Measurements from ENCODE around the gene OR7D2. TPM values are rescaled to one million over a fixed set of nuclear protein-coding genes. Genes with fewer than 3 reads are reported as not detected.
"Not testable (repeated sequence)": the region's sequence is repeated elsewhere in the genome, so short reads cannot be mapped to it uniquely, and the experiment has no call there.

Gene OR7D2
- total RNA-seq, 2 experiments from 2014 or later: 0.08 TPM

GRCh38 chr19:9161427-9161826 is 17.4 kb upstream of the OR7D2 start:
- Mint-ChIP-seq H3K9me3 (peaks cover 33% of the 10 kb centered on the region), H3K36me3 (ENCODE audit: low read depth) (peaks cover 94% of the 10 kb centered on the region)
- DNase-seq: no peak

DNA sequence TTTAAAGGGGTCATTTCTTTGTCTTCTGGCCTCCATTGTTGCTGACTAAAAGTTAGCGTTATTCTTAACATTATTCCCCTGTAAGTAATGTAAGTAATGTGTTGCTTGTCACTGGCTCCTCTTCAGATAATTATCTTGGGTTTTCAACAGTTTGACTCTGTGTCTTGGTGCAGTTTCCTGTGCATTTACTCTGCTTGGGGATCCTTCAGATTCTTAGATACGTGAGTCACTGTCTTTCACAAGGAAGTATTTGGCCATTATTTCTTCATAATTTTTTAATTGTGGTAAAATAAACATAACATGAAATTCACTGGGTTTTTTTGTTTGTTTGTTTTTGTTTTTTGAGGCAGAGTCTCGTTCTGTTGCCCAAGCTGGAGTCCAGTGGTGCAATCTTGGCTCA is 13.5 kb upstream of the OR7D2 start:
- Mint-ChIP-seq H3K36me3 (ENCODE audit: low read depth) (peaks cover 72% of the 10 kb centered on the region), H3K4me1 (no peaks in the 10 kb centered on the region), H3K4me3 (no peak overlapping the region), H3K27ac (no peak overlapping the region), H3K9me3 (peaks cover 32% of the 10 kb centered on the region), H3K27me3 (no peaks in the 10 kb centered on the region)
- ChIA-PET POLR2A (no interaction called here), CTCF (no interaction called here)
- no peak for DNase-seq

More at GRCh38 chr19:9161427-9161826, 17.4 kb upstream of the OR7D2 start:
- CTCF ChIA-PET: no interaction called here
- no peak overlapping the region for H3K4me3 Mint-ChIP-seq
- POLR2A ChIA-PET: no interaction called here
- no peaks in the 10 kb centered on the region for H3K27me3 Mint-ChIP-seq
- no peak overlapping the region for H3K27ac Mint-ChIP-seq
- H3K4me1 Mint-ChIP-seq: no peaks in the 10 kb centered on the region

DNA sequence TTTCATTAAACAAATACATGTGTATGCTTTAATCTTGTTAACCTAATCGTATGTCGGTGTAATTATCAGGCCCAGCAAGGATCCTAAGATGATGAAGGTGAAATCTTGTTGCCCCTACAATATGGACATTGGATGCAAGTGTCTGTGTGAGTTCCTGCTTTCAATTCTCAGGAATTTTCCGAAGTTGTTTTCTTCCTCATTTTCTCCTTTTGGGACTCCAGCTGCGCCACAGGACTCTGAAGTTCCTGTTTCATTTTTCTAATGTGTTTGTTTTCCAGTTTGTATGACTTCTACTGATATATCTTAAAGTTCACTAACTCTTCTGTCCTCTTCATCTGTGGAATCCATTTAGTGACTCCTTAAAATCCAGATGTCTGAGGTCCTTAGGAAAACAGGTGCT is 11.9 kb upstream of the OR7D2 start:
- no peak overlapping the region for H3K4me3 Mint-ChIP-seq
- H3K9me3 Mint-ChIP-seq: peaks cover 20% of the 10 kb centered on the region
- DNase-seq: no peak
- no peaks in the 10 kb centered on the region for H3K27me3 Mint-ChIP-seq
- H3K27ac Mint-ChIP-seq: no peak overlapping the region
- H3K36me3 Mint-ChIP-seq (ENCODE audit: low read depth): peaks cover 56% of the 10 kb centered on the region
- ChIA-PET POLR2A (no interaction called here), CTCF (no interaction called here)
- no peaks in the 10 kb centered on the region for H3K4me1 Mint-ChIP-seq

DNA sequence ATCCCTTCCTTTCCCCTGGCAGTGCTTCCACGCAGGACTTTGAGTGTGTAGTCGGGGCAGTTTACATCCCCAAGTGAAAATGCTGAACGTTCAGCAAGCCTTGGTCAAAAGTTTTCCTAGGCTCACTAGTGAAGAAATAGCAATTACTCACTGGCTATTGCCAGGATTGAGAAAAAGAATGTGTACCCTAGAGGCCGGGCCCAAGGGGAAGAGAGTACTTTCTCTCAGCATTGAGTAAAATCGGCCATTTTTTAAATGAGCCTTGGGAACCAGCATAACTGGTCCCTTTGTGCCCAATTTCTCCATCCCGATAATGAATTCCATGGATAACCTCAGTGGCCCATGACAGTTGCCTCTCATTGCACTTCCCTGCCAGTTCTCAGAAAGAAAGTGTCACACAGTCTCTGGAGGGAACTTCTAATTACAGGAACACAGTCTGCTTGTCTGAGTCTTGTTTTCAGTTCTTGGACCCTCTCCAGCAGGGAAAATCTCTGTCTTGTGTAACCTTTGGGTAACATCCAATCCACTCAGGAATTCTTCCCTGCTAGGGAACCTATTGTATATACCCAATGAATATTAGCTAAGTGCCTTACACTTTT is 7.3 kb upstream of the OR7D2 start:
- H3K4me3 Mint-ChIP-seq: no peak overlapping the region
- H3K9me3 Mint-ChIP-seq: peaks cover 12% of the 10 kb centered on the region
- DNase-seq: no peak
- ChIA-PET CTCF (no interaction called here), POLR2A (no interaction called here)
- no peaks in the 10 kb centered on the region for H3K27me3 Mint-ChIP-seq
- H3K4me1 Mint-ChIP-seq: no peaks in the 10 kb centered on the region
- H3K27ac Mint-ChIP-seq: no peak overlapping the region
- H3K36me3 Mint-ChIP-seq (ENCODE audit: low read depth): peaks cover 15% of the 10 kb centered on the region

- CTCF ChIA-PET: no interaction called here
Measured at GRCh38 chr19:9175326-9175725, 3.5 kb upstream of the OR7D2 start.

DNA sequence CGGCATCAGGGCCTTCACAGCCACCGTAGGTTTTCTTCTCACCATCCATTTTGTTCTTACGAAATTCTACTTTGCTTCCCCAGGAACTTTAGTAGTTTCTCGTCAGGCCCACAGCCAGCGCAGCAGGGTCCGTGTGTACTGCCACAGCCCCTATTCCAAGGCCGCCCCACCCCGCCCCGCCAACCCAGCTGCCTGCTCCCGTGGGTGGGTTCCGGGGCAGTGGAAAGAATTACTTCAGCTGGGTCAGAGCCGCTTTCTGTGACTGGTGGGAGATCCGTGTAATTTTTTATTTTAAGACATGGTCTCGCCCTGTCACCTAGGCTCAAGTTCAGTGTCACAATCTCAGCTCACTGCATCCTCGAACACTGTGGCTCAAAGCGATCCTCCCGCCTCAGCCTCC is 4.2 kb downstream of the OR7D2 start:
- H3K4me3 Mint-ChIP-seq: no peak overlapping the region
- no peaks in the 10 kb centered on the region for H3K36me3 Mint-ChIP-seq (ENCODE audit: low read depth)
- H3K27me3 Mint-ChIP-seq: no peaks in the 10 kb centered on the region
- peaks cover 11% of the 10 kb centered on the region for H3K9me3 Mint-ChIP-seq
- no peak overlapping the region for H3K27ac Mint-ChIP-seq
- ChIA-PET POLR2A (no interaction called here), CTCF (no interaction called here)
- DNase-seq: no peak
- no peaks in the 10 kb centered on the region for H3K4me1 Mint-ChIP-seq

More at GRCh38 chr19:9175326-9175725, 3.5 kb upstream of the OR7D2 start:
- peaks cover 5% of the 10 kb centered on the region for H3K9me3 Mint-ChIP-seq
- H3K4me3 Mint-ChIP-seq: no peak overlapping the region
- H3K36me3 Mint-ChIP-seq (ENCODE audit: low read depth): no peaks in the 10 kb centered on the region
- H3K4me1 Mint-ChIP-seq: no peaks in the 10 kb centered on the region
- H3K27ac Mint-ChIP-seq: no peak overlapping the region
- POLR2A ChIA-PET: no interaction called here
- no peaks in the 10 kb centered on the region for H3K27me3 Mint-ChIP-seq
- DNase-seq: no peak

- POLR2A ChIA-PET: no interaction called here
- Mint-ChIP-seq H3K9me3 (peaks cover 21% of the 10 kb centered on the region), H3K27me3 (no peaks in the 10 kb centered on the region), H3K27ac (no peak overlapping the region), H3K4me1 (no peaks in the 10 kb centered on the region), H3K36me3 (ENCODE audit: low read depth) (no peaks in the 10 kb centered on the region), H3K4me3 (no peak overlapping the region)
- CTCF ChIA-PET: interaction anchor here (1.6 kb wide), 1 partner anchor 17 kb away, joined by 4 read pairs; no protein-coding TSS in a partner anchor
- no peak for DNase-seq
Measured at GRCh38 chr19:9187191-9187590, 8.4 kb downstream of the OR7D2 start.

GRCh38 chr19:9189535-9189934 is 10.8 kb downstream of the OR7D2 start:
- CTCF ChIA-PET: no interaction called here
- Mint-ChIP-seq H3K36me3 (ENCODE audit: low read depth) (no peaks in the 10 kb centered on the region), H3K9me3 (peaks cover 21% of the 10 kb centered on the region), H3K4me3 (no peak overlapping the region), H3K27ac (no peak overlapping the region), H3K4me1 (no peaks in the 10 kb centered on the region), H3K27me3 (no peaks in the 10 kb centered on the region)
- no peak for DNase-seq
- POLR2A ChIA-PET: no interaction called here

- H3K36me3 Mint-ChIP-seq (ENCODE audit: low read depth); H3K27ac Mint-ChIP-seq; CTCF ChIA-PET; H3K4me1 Mint-ChIP-seq; H3K27me3 Mint-ChIP-seq; H3K4me3 Mint-ChIP-seq; H3K9me3 Mint-ChIP-seq; POLR2A ChIA-PET; DNase-seq: not testable (repeated sequence)
Measured at GRCh38 chr19:9198044-9198443, 19.3 kb downstream of the OR7D2 start.

DNA sequence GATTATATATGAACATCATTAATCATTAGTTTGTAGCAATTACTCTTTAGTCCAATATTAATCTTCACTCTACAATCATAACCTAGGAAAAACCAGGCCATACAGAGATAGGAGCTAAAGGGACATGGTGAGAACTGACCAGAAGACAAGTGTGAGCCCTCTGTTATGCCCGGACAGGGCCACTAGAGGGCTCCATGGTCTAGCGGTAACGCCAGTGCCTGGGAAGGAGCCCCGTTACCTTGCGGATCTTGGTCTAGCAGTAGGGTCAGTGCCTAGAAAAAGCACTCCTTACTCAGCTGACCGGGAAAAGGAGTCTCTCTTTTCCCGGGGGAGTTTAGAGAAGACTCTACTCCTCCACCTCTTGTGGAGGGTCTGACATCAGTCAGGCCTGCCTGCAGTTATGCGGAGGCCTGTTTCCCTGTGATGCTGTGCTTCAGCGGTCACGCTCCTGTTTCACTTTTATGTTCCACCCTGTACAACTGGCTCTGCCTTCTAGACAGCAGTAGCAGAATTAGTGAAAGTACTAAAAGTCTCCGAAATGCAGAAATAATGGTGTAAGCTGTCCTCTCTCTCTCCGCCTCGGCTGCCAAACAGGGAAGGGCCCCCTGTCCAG is 26.8 kb downstream of the OR7D2 start:
- no peaks in the 10 kb centered on the region for H3K9me3 Mint-ChIP-seq
- ChIA-PET CTCF (interaction anchor here (0.5 to 2.2 kb wide), 10 partner anchors 11 to 716 kb away, joined by 3 to 9 read pairs (median 3); partner anchors contain the start of genes UBL5, ZNF121 and ZNF266), POLR2A (no interaction called here)
- peak; percentile 72 for DNase-seq
- H3K36me3 Mint-ChIP-seq (ENCODE audit: low read depth): no peaks in the 10 kb centered on the region
- H3K27me3 Mint-ChIP-seq: no peaks in the 10 kb centered on the region
- H3K4me3 Mint-ChIP-seq: no peak overlapping the region
- H3K27ac Mint-ChIP-seq: no peak overlapping the region
- no peaks in the 10 kb centered on the region for H3K4me1 Mint-ChIP-seq

DNA sequence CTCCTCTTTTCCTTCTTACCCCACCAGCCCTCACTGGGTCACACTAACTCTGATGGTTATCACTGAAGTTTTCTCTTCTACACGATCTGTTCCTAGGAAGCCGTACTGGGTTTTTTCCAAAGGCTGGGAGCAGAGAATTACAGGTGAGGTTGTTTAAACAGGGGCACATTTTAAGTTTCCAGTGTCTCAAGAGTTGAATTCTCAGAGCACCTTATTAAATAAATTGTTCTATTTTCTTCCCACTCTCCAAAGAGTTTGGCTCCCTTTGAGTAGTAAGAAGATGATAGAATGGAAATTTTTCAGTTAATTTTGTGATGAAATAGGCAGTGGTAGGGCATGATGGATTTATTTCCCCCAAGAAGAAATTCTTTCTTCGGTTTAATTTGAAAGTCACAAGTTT is 40.7 kb downstream of the OR7D2 start, which contains the start of gene OR7D4:
Gene OR7D4, minus strand, starts transcription at position 101 of the 400 bp plus-strand sequence. CDS start 4,752 bp downstream, outside the sequence.
- Mint-ChIP-seq H3K27ac (no peak within 1 kb of the TSS), H3K4me1 (no peaks in the 10 kb centered on the region), H3K4me3 (no peak within 1 kb of the TSS), H3K36me3 (ENCODE audit: low read depth) (no peaks in the 10 kb centered on the region), H3K9me3 (peaks cover 12% of the 10 kb centered on the region), H3K27me3 (no peaks in the 10 kb centered on the region)
- CTCF ChIA-PET: no interaction called here
- POLR2A ChIA-PET: no interaction called here
- DNase-seq: no peak

Other genes starting within 250 kb of the OR7D2 start
- under 1 TPM; under 0.01 to 0.03 TPM for gene MUC16, start 168.6 kb upstream of the OR7D2 start, total RNA-seq
- gene OR1M1, start 91.9 kb upstream of the OR7D2 start, total RNA-seq: not detected
- not detected for gene OR7G2, start 71.5 kb upstream of the OR7D2 start, total RNA-seq
- not detected for gene OR7G1, start 63.2 kb upstream of the OR7D2 start, total RNA-seq
- not detected for gene OR7G3, start 52.0 kb upstream of the OR7D2 start, total RNA-seq
- 10 to 100 TPM; 30.8 to 33.2 TPM for gene ZNF317, start 38.6 kb upstream of the OR7D2 start, total RNA-seq
- gene OR7D4, start 40.6 kb downstream of the OR7D2 start, total RNA-seq: not detected
- not detected for gene OR7E24, start 72.0 kb downstream of the OR7D2 start, total RNA-seq
- gene ZNF699, start 130.9 kb downstream of the OR7D2 start, total RNA-seq: 10 to 100 TPM; 10.7 to 11.7 TPM
- gene ZNF559, start 145.2 kb downstream of the OR7D2 start, total RNA-seq: 10 to 100 TPM; 15.6 to 18.5 TPM
- under 1 TPM; 0.50 to 0.60 TPM for gene ZNF177, start 184.0 kb downstream of the OR7D2 start, total RNA-seq